ENCODE measurements around the gene CKM. TPM values are rescaled to one million over a fixed set of nuclear protein-coding genes. Genes with fewer than 3 reads are reported as not detected.

The CKM gene
- total RNA-seq, 2 experiments from 2014 or later = not detected

DNA sequence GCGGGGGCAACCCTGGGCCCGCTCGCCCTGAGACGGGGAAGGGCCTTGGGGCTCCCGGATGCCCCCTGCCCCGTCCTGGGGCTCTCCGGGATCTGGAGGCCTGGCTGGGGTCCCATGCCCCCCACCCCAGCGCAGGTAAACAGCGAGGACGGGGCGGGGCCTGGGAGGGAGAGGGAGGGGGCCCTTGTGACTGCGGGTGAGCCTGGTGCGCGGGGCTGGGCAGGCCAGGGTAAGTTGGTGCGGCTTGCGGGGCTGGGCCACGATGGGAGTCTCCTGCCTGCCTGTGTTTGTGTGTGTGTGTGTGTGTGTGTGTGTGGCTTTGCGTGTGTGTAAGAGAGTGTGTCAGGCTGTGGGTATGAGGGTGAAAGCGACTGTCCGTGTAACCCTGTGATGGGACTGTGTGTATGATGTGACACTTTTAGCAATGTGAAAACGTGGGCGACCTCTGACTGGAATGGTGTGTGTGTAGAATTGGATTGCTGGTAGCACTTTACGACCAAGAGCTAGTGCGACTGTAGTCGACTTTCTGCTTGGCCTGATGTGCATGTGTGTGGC is 18.3 kb upstream of the CKM start:
- Mint-ChIP-seq H3K4me3 (no peak overlapping the region), H3K27me3 (peaks cover 49% of the 10 kb centered on the region), H3K9me3 (no peaks in the 10 kb centered on the region), H3K4me1 (ENCODE audit: low read depth) (no peaks in the 10 kb centered on the region), H3K36me3 (ENCODE audit: low read depth) (no peaks in the 10 kb centered on the region), H3K27ac (no peak overlapping the region)
- ATAC-seq (ENCODE audit: poor library complexity) (peak; percentile 35), DNase-seq (peak in 3 of 14 experiments; percentile 4 to 46 (median 25))
- Histone ChIP-seq H3K4me3 (ENCODE audit: low read length) (no peak overlapping the region), H3K27ac (ENCODE audit: low read depth in 1 of 2, low read length in 2 of 2) (no peak overlapping the region), H3K36me3 (ENCODE audit: insufficient read depth, low read length) (no peaks in the 10 kb centered on the region), H3K27me3 (ENCODE audit: control insufficient read depth in 1 of 2, insufficient read depth in 2 of 2, low read length in 2 of 2) (peaks cover 39 to 43% of the 10 kb centered on the region in 2 experiments), H3K9me3 (ENCODE audit: control insufficient read depth in 1 of 2, insufficient read depth in 1 of 2, low read length in 2 of 2) (no peaks in the 10 kb centered on the region), H3K4me1 (ENCODE audit: insufficient read depth, low read length) (peaks cover 16% of the 10 kb centered on the region)
- intact Hi-C loops (cut with DNase I, micrococcal nuclease) = no loop called here
- CTCF ChIA-PET = no interaction called here
- TF ChIP-seq, protein P1, sequence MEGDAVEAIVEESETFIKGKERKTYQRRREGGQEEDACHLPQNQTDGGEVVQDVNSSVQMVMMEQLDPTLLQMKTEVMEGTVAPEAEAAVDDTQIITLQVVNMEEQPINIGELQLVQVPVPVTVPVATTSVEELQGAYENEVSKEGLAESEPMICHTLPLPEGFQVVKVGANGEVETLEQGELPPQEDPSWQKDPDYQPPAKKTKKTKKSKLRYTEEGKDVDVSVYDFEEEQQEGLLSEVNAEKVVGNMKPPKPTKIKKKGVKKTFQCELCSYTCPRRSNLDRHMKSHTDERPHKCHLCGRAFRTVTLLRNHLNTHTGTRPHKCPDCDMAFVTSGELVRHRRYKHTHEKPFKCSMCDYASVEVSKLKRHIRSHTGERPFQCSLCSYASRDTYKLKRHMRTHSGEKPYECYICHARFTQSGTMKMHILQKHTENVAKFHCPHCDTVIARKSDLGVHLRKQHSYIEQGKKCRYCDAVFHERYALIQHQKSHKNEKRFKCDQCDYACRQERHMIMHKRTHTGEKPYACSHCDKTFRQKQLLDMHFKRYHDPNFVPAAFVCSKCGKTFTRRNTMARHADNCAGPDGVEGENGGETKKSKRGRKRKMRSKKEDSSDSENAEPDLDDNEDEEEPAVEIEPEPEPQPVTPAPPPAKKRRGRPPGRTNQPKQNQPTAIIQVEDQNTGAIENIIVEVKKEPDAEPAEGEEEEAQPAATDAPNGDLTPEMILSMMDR (IDR thresholded peaks at IDR 0.05) = no peak
- POLR2A ChIA-PET = no interaction called here

DNA sequence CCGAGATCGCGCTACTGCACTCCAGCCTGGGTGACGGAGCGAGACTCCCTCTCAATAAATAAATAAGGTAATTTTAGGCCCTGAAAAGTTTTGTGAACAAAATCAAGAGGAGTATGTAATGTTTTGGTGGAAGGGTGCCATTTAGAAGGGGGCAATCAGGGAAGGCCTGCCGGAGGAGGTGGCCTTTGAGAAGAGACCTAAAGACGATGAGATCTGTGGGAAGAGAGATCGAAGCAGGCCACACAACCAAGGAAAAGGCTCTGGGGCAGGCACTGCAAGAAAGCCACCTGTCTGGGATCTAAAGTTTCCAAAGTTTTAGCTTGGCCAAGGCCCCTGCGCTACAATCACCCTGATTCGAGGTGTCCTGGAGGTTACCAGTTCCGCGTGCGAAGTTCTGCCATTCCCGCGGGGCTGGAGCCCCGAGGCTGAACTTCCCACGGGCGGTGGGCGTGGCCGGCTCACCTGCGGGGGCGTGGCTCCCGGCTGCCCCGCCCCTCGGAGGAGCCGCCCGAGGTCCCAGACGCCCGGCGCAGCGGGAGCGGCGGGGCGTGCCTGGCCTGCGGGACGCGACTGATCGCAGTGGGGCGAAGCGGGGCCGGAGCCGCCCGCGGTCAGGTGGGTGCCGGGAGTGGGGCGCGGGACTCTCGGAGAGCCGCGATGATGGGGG is 17.7 kb upstream of the CKM start, which contains the start of gene KLC3:
TSS of gene KLC3 (plus strand) at position 519 of the 667 bp plus-strand sequence. CDS start 4,792 bp downstream, outside the sequence.
- ChIA-PET CTCF (no interaction called here), POLR2A (no interaction called here)
- Histone ChIP-seq H3K36me3 (ENCODE audit: insufficient read depth, low read length) (no peaks in the 10 kb centered on the region), H3K4me3 (ENCODE audit: low read length) (no peak within 1 kb of the TSS), H3K27me3 (ENCODE audit: control insufficient read depth in 1 of 2, insufficient read depth in 2 of 2, low read length in 2 of 2) (peaks cover 38% of the 10 kb centered on the region in 2 experiments), H3K9me3 (ENCODE audit: control insufficient read depth in 1 of 2, insufficient read depth in 1 of 2, low read length in 2 of 2) (no peaks in the 10 kb centered on the region), H3K4me1 (ENCODE audit: insufficient read depth, low read length) (peaks cover 16% of the 10 kb centered on the region), H3K27ac (ENCODE audit: low read depth in 1 of 2, low read length in 2 of 2) (no peak within 1 kb of the TSS)
- no peak within 1 kb of the TSS for H3K27ac Mint-ChIP-seq
- DNase-seq (peak in 12 of 14 experiments; percentile 7 to 70 (median 35)), ATAC-seq (ENCODE audit: poor library complexity) (peak; percentile 53)
- TF ChIP-seq, protein P1 (IDR thresholded peaks at IDR 0.05) = no peak
- intact Hi-C loops (cut with DNase I, micrococcal nuclease) = no loop called here
- H3K4me1 Mint-ChIP-seq (ENCODE audit: low read depth) = no peaks in the 10 kb centered on the region
- H3K9me3 Mint-ChIP-seq = no peaks in the 10 kb centered on the region
- H3K36me3 Mint-ChIP-seq (ENCODE audit: low read depth) = no peaks in the 10 kb centered on the region
- no peak within 1 kb of the TSS for H3K4me3 Mint-ChIP-seq
- peaks cover 45% of the 10 kb centered on the region for H3K27me3 Mint-ChIP-seq

DNA sequence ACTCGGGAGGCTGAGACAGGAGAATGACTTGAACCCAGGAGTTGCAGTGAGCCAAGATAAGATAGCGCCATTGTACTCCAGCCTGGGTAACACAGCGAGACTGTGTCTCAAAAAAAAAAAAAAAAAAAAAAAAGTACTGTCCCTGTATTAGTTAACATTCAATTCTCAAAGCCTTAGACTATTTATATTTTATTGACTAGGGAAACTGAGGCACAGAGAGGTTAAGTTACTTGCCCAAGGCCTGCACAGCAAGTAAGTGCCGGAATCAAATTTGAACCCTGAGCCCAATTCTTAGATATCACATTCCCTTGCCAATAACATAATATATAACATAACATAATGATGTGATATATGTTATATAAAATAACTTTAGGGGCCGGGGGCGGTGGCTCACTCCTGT is 17.0 kb upstream of the CKM start:
- H3K4me3 ChIP-seq (ENCODE audit: low read length) = no peak overlapping the region
- CTCF ChIA-PET = no interaction called here
- no peak overlapping the region for H3K4me3 Mint-ChIP-seq
- no peaks in the 10 kb centered on the region for H3K36me3 ChIP-seq (ENCODE audit: insufficient read depth, low read length)
- no peaks in the 10 kb centered on the region for H3K9me3 Mint-ChIP-seq
- TF ChIP-seq, protein P1 (IDR thresholded peaks at IDR 0.05) = no peak
- H3K4me1 Mint-ChIP-seq (ENCODE audit: low read depth) = no peaks in the 10 kb centered on the region
- ATAC-seq (ENCODE audit: poor library complexity) (no peak), DNase-seq (no peak)
- H3K27me3 Mint-ChIP-seq = peaks cover 41% of the 10 kb centered on the region
- no peak overlapping the region for H3K27ac ChIP-seq (ENCODE audit: low read depth in 1 of 2, low read length in 2 of 2)
- no peak overlapping the region for H3K27ac Mint-ChIP-seq
- POLR2A ChIA-PET = no interaction called here
- no peaks in the 10 kb centered on the region for H3K36me3 Mint-ChIP-seq (ENCODE audit: low read depth)
- peaks cover 32 to 33% of the 10 kb centered on the region in 2 experiments for H3K27me3 ChIP-seq (ENCODE audit: control insufficient read depth in 1 of 2, insufficient read depth in 2 of 2, low read length in 2 of 2)
- intact Hi-C loops (cut with DNase I, micrococcal nuclease) = loop anchor here in 1 of 2 experiments (2.0 kb wide), 1 partner anchor 323 kb away; no protein-coding TSS in a partner anchor
- peaks cover 16% of the 10 kb centered on the region for H3K4me1 ChIP-seq (ENCODE audit: insufficient read depth, low read length)
- no peaks in the 10 kb centered on the region for H3K9me3 ChIP-seq (ENCODE audit: control insufficient read depth in 1 of 2, insufficient read depth in 1 of 2, low read length in 2 of 2)

Data from CD4-positive, alpha-beta T cell (primary cell).